OCI-LY7 (cell line): ENCODE results near the gene RXRA. TPM values are rescaled to one million over a fixed set of nuclear protein-coding genes. Genes with fewer than 3 reads are reported as not detected.

Experiments
- BruUV-seq: library from RNA; stranded (reverse); fragments of 400-500 nt; replicated peaks from 2 replicates; lab custom pipeline; 2021; lab: Mats Ljungman, UMichigan
- CTCF ChIA-PET: fragments of 300-600 bp; sonication (Branson Sonifier 250); formaldehyde crosslinking; loops from one replicate; lab custom pipeline; 2022; ENCODE audit warnings: antibody characterized with exemption; ENCODE audit not compliant: unreplicated experiment; lab: Charles Lee
- POLR2A ChIA-PET: fragments of 300-600 bp; sonication (Branson Sonifier 250); formaldehyde crosslinking; loops from one replicate; lab custom pipeline; 2022; ENCODE audit warnings: antibody characterized with exemption; lab: Charles Lee
- DNase-seq: peaks from one replicate; pipeline ENCODE4 v3.0.0-alpha.2; 2015; ENCODE audit warnings: low spot score
- H2AFZ ChIP-seq: fragments of 200-600 bp; sonication (generic), shearing (Covaris generic); 2 replicates; pipeline ENCODE4 v1.6.1; 2014; ENCODE audit warnings: mild to moderate bottlenecking, antibody characterized with exemption, low read length, moderate library complexity
- H3K27ac ChIP-seq: fragments of 200-600 bp; sonication (generic); 2 replicates; pipeline ENCODE4 v1.5.1; 2014; ENCODE audit warnings: mixed run types, low read depth, mild to moderate bottlenecking, moderate library complexity, low read length, inconsistent platforms; ENCODE audit not compliant: poor library complexity, severe bottlenecking
- H3K36me3 ChIP-seq: fragments of 200-600 bp; sonication (generic); 2 replicates; pipeline ENCODE4 v1.6.1; 2014; ENCODE audit warnings: mild to moderate bottlenecking, antibody characterized with exemption, low read length, moderate library complexity, mixed read lengths; ENCODE audit not compliant: insufficient read depth
- H3K4me1 ChIP-seq: fragments of 200-600 bp; sonication (generic); 2 replicates; pipeline ENCODE4 v1.5.1; 2014; ENCODE audit warnings: mild to moderate bottlenecking, low read length; ENCODE audit not compliant: insufficient read depth, poor library complexity, severe bottlenecking
- H3K4me2 ChIP-seq: fragments of 200-600 bp; sonication (generic); 2 replicates; pipeline ENCODE4 v1.6.1; 2014; ENCODE audit warnings: mild to moderate bottlenecking, low read length
- H3K4me3 ChIP-seq: fragments of 200-600 bp; sonication (generic); 2 replicates; pipeline ENCODE4 v1.5.1; 2014; ENCODE audit warnings: mild to moderate bottlenecking, low read depth, low read length; ENCODE audit not compliant: poor library complexity, severe bottlenecking
- H3K79me2 ChIP-seq: fragments of 200-600 bp; sonication (generic); 2 replicates; pipeline ENCODE4 v1.6.1; 2016; ENCODE audit warnings: low read depth, mild to moderate bottlenecking, low read length, moderate library complexity, mixed read lengths; ENCODE audit not compliant: insufficient read depth
- H3K9me2 ChIP-seq: fragments of 200-600 bp; sonication (generic); 2 replicates; pipeline ENCODE4 v1.6.1; 2016; ENCODE audit warnings: mild to moderate bottlenecking, low read length, mixed read lengths; ENCODE audit not compliant: insufficient read depth
- H3K9me3 ChIP-seq: fragments of 200-600 bp; sonication (generic); 2 replicates; pipeline ENCODE4 v1.6.1; 2014; ENCODE audit warnings: mild to moderate bottlenecking, mixed run types, low read length, mixed read lengths
- H4K20me1 ChIP-seq: fragments of 200-600 bp; sonication (generic); 2 replicates; pipeline ENCODE4 v1.6.1; 2014; ENCODE audit warnings: mild to moderate bottlenecking, antibody characterized with exemption, low read length, moderate library complexity, mixed read lengths; ENCODE audit not compliant: insufficient read depth
- EZH2phosphoT487 ChIP-seq: fragments of 200-600 bp; sonication (generic); IDR thresholded peaks from 2 replicates; pipeline ENCODE4 v1.6.1; 2018; ENCODE audit warnings: low read depth, borderline replicate concordance, mild to moderate bottlenecking, mixed run types, antibody characterized with exemption, low read length, moderate library complexity, mixed read lengths
- intact Hi-C: fragments of 100-400 bp; cut with micrococcal nuclease; formaldehyde crosslinking; loops from one replicate; pipeline ENCODE4 v1.10.0; 2022; ENCODE audit not compliant: unreplicated experiment
- total RNA-seq, 2 experiments: library from RNA; depleted of rRNA in 1 of 2; stranded (reverse); fragments of >200 nt in 1 of 2; shearing (Covaris generic) in 1 of 2; gene quantifications; 2 replicates each; pipeline ENCODE4 v1.2.3, GENCODE V29; 2014 to 2022
- TF ChIP-seq, protein P1 (sequence below): fragments of 200-600 bp; sonication (generic); conservative IDR thresholded peaks from 2 replicates; pipeline ENCODE4 v1.5.1; 2014; ENCODE audit warnings: mild to moderate bottlenecking, antibody characterized with exemption, low read length, moderate library complexity, mixed read lengths

The RXRA gene
- total RNA-seq, 2 experiments from 2014 or later, result 0.25 to 0.40 TPM

DNA sequence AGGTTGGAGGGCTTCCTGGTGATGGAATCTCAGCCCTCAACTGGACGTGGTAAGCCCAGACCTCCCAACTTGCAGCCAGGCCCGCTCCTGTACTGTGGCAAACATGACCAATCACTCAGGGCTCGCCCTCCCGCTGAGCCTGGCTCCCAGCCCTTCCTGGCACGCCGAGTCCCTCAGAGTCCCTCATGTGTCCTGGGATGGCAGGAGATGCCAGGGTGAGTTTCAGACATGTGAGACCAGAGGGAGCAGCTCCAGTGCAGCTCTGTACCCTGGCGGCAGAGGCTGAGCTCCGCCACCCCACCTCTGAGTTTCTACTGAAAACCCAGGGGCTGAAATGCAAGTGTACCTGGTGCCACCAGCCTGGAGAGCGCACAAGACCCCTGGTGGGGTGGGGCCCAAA is 42.0 kb upstream of the RXRA start:
- intact Hi-C loops, result no loop called here
- Histone ChIP-seq H3K36me3 (no peaks in the 10 kb centered on the region), H3K4me2 (no peak overlapping the region), H4K20me1 (no peaks in the 10 kb centered on the region), H3K79me2 (no peaks in the 10 kb centered on the region), H3K9me3 (no peaks in the 10 kb centered on the region), H3K9me2 (no peaks in the 10 kb centered on the region), H3K27ac (no peak overlapping the region), H3K4me1 (no peaks in the 10 kb centered on the region), H2AFZ (no peak overlapping the region), H3K4me3 (no peak overlapping the region)
- TF ChIP-seq, protein P1, sequence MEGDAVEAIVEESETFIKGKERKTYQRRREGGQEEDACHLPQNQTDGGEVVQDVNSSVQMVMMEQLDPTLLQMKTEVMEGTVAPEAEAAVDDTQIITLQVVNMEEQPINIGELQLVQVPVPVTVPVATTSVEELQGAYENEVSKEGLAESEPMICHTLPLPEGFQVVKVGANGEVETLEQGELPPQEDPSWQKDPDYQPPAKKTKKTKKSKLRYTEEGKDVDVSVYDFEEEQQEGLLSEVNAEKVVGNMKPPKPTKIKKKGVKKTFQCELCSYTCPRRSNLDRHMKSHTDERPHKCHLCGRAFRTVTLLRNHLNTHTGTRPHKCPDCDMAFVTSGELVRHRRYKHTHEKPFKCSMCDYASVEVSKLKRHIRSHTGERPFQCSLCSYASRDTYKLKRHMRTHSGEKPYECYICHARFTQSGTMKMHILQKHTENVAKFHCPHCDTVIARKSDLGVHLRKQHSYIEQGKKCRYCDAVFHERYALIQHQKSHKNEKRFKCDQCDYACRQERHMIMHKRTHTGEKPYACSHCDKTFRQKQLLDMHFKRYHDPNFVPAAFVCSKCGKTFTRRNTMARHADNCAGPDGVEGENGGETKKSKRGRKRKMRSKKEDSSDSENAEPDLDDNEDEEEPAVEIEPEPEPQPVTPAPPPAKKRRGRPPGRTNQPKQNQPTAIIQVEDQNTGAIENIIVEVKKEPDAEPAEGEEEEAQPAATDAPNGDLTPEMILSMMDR, result no peak
- no peak for TF ChIP-seq EZH2phosphoT487
- no TSS peak for BruUV-seq
- ChIA-PET CTCF (no interaction called here), POLR2A (no interaction called here)
- DNase-seq, result no peak

DNA sequence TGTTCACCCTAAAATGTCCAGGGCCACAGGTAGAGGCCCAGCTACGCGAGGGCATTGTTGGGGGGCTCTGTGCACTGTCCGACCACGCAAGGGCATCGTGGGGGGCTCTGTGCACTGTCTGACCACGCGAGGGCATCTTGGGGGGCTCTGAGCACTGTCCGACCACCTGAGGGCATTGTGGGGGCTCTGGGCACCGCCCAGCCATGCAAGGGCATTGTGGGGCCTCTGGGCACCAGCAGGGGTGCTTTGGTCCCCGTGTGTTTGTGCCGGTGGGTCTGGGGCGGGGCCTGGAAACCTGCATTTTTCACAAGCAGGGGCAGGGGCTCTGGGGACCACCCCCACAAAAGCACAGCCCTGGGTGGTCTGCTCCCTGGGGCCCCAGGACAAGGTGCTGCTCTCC is 41.5 kb upstream of the RXRA start:
- Histone ChIP-seq H3K4me2 (no peak overlapping the region), H3K36me3 (no peaks in the 10 kb centered on the region), H3K9me2 (no peaks in the 10 kb centered on the region), H3K9me3 (no peaks in the 10 kb centered on the region), H4K20me1 (no peaks in the 10 kb centered on the region), H2AFZ (no peak overlapping the region), H3K4me1 (no peaks in the 10 kb centered on the region), H3K79me2 (no peaks in the 10 kb centered on the region), H3K4me3 (no peak overlapping the region), H3K27ac (no peak overlapping the region)
- ChIA-PET POLR2A (interaction anchor here (0.6 kb wide), 1 partner anchor 26 kb away, joined by 3 read pairs; no protein-coding TSS in a partner anchor), CTCF (no interaction called here)
- intact Hi-C loops, result loop anchor here (5.0 kb wide), 1 partner anchor 112 kb away; no protein-coding TSS in a partner anchor
- no TSS peak for BruUV-seq
- DNase-seq, result no peak
- TF ChIP-seq EZH2phosphoT487, result no peak

- no peak overlapping the region for H3K4me2 ChIP-seq
- H3K27ac ChIP-seq, result no peak overlapping the region
- H3K9me3 ChIP-seq, result no peaks in the 10 kb centered on the region
- H2AFZ ChIP-seq, result no peak overlapping the region
- H3K9me2 ChIP-seq, result no peaks in the 10 kb centered on the region
- CTCF ChIA-PET, result no interaction called here
- H3K79me2 ChIP-seq, result no peaks in the 10 kb centered on the region
- no peaks in the 10 kb centered on the region for H3K4me1 ChIP-seq
- POLR2A ChIA-PET, result interaction anchor here (0.6 kb wide), 1 partner anchor 25 kb away, joined by 3 read pairs; no protein-coding TSS in a partner anchor
- H3K4me3 ChIP-seq, result no peak overlapping the region
- intact Hi-C loops, result loop anchor here (5.0 kb wide), 1 partner anchor 113 kb away; no protein-coding TSS in a partner anchor
- DNase-seq, result no peak
- no peak for TF ChIP-seq EZH2phosphoT487
- TF ChIP-seq, protein P1, result no peak
- BruUV-seq, result no TSS peak
- H4K20me1 ChIP-seq, result no peaks in the 10 kb centered on the region
- no peaks in the 10 kb centered on the region for H3K36me3 ChIP-seq
Measured at GRCh38 chr9:134285215-134285845, 40.9 kb upstream of the RXRA start.
